ENCODE measurements around the gene PIPOX.

DNA sequence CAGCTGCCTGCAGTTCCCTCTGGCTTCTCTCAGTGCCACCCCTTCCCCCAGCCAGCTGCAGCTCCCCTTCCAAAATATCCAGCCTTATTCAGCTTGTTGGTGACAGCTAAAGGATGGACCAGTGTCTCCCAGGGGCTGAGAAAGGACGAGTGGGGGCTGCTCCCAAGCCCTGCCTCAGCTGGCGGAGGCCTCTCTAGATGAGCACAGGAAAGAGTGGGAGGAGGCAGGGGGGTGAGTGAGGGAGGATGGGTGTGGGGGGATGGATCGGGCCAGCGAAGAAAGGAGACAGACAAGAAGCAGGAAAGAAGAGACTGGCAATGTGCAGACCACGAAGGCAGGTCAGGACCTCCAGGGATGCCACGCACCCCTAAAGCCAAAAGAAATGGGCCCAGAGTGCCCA, 17.5 kb downstream of the PIPOX start:
- TF ChIP-seq CREM (IDR thresholded peaks at IDR 0.05) = no peak
- no peak for TF ChIP-seq CREM (CRISPR knock-in tag; IDR thresholded peaks at IDR 0.05)
- no peak for TF ChIP-seq ZNF546 (CRISPR knock-in tag; conservative IDR thresholded peaks at IDR 0.05)
- TF ChIP-seq HCFC1 (IDR thresholded peaks at IDR 0.05; ENCODE audit: low read depth, low read length) = no peak
- no peak for TF ChIP-seq ZKSCAN8 (CRISPR knock-in tag; IDR thresholded peaks at IDR 0.05; ENCODE audit: borderline replicate concordance)
- TF ChIP-seq, protein P1, sequence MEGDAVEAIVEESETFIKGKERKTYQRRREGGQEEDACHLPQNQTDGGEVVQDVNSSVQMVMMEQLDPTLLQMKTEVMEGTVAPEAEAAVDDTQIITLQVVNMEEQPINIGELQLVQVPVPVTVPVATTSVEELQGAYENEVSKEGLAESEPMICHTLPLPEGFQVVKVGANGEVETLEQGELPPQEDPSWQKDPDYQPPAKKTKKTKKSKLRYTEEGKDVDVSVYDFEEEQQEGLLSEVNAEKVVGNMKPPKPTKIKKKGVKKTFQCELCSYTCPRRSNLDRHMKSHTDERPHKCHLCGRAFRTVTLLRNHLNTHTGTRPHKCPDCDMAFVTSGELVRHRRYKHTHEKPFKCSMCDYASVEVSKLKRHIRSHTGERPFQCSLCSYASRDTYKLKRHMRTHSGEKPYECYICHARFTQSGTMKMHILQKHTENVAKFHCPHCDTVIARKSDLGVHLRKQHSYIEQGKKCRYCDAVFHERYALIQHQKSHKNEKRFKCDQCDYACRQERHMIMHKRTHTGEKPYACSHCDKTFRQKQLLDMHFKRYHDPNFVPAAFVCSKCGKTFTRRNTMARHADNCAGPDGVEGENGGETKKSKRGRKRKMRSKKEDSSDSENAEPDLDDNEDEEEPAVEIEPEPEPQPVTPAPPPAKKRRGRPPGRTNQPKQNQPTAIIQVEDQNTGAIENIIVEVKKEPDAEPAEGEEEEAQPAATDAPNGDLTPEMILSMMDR (CRISPR knock-in tag; IDR thresholded peaks at IDR 0.05) = no peak
- no peak for TF ChIP-seq RELA (CRISPR knock-in tag; IDR thresholded peaks at IDR 0.05)
- no peak for TF ChIP-seq EZH2 (conservative IDR thresholded peaks at IDR 0.05; ENCODE audit: low read depth, low read length)
- no peak for TF ChIP-seq MAZ (IDR thresholded peaks at IDR 0.05; ENCODE audit: borderline replicate concordance, low read depth, low read length)
- no peak for TF ChIP-seq MAZ (CRISPR knock-in tag; IDR thresholded peaks at IDR 0.05; ENCODE audit: low read depth)
